GM10248 (cell line): ENCODE results near the gene TMC2.
A peak's percentile ranks its signal among the peaks of the same experiment; 100 is the strongest.

ENCODE experiments used
- CTCF ChIA-PET: fragments of 300-600 bp; sonication (Branson Sonifier 250); formaldehyde crosslinking; extraction: SDS; loops from one replicate; lab custom pipeline; 2021; ENCODE audit warnings: antibody characterized with exemption; lab: Yijun Ruan, JAX
- POLR2A ChIA-PET: fragments of 350-650 bp; sonication (Branson Sonifier 250); formaldehyde crosslinking; extraction: SDS; loops from one replicate; lab custom pipeline; 2020; ENCODE audit warnings: antibody characterized with exemption; lab: Yijun Ruan, JAX
- DNase-seq: peaks from one replicate; pipeline ENCODE4 v3.0.0; 2012; ENCODE audit errors: extremely low spot score
- CTCF ChIP-seq: IDR thresholded peaks from 2 replicates; pipeline ENCODE4 v1.5.1; 2012; ENCODE audit warnings: mild to moderate bottlenecking, low read depth; ENCODE audit errors: extremely low read depth, missing control alignments, control extremely low read depth

Gene TMC2

GRCh38 chr20:2658414-2659354, 122.3 kb downstream of the TMC2 start:
- no peak for DNase-seq
- no peak for TF ChIP-seq CTCF
- POLR2A ChIA-PET, result no interaction called here
- CTCF ChIA-PET, result no interaction called here

GRCh38 chr20:2659547-2659946, 123.2 kb downstream of the TMC2 start:
- no peak for TF ChIP-seq CTCF
- DNase-seq, result no peak
- POLR2A ChIA-PET, result no interaction called here
- CTCF ChIA-PET, result no interaction called here

GRCh38 chr20:2663364-2663886, 127.1 kb downstream of the TMC2 start:
- no peak for TF ChIP-seq CTCF
- ChIA-PET CTCF (interaction anchor here (1.0 to 1.5 kb wide), 4 partner anchors 11 to 141 kb away, joined by 3 to 5 read pairs (median 4); no protein-coding TSS in a partner anchor), POLR2A (interaction anchor here (1.1 to 1.3 kb wide), 3 partner anchors 8 to 193 kb away, joined by 3 to 7 read pairs (median 5); partner anchors contain the start of genes NOP56 and SNRPB)
- no peak for DNase-seq

- POLR2A ChIA-PET, result interaction anchor here (0.7 to 1.3 kb wide), 4 partner anchors 9 to 193 kb away, joined by 3 to 7 read pairs (median 5); partner anchors contain the start of genes NOP56 and SNRPB
- TF ChIP-seq CTCF, result no peak
- DNase-seq, result peak; percentile 93
- CTCF ChIA-PET, result interaction anchor here (0.9 to 1.5 kb wide), 5 partner anchors 8 to 142 kb away, joined by 3 to 5 read pairs (median 3); no protein-coding TSS in a partner anchor
These were observed 127.7 kb downstream of the TMC2 start, which contains the start of gene IDH3B for GRCh38 chr20:2663887-2664719. TSS of gene IDH3B (minus strand) at chr20:2664216. CDS start at chr20:2664188, 28 bp downstream.

GRCh38 chr20:2671977-2672376, 135.6 kb downstream of the TMC2 start:
- POLR2A ChIA-PET, result interaction anchor here (1.6 kb wide), 1 partner anchor 20 kb away, joined by 5 read pairs; the partner anchor contains the start of gene NOP56
- CTCF ChIA-PET, result interaction anchor here (0.9 to 2.1 kb wide), 3 partner anchors 8 to 16 kb away, joined by 3 to 8 read pairs (median 4); partner anchors contain the start of gene IDH3B
- no peak for TF ChIP-seq CTCF
- DNase-seq, result no peak

GRCh38 chr20:2672446-2672845, 136.1 kb downstream of the TMC2 start:
- POLR2A ChIA-PET, result interaction anchor here (1.6 kb wide), 1 partner anchor 20 kb away, joined by 5 read pairs; the partner anchor contains the start of gene NOP56
- no peak for TF ChIP-seq CTCF
- DNase-seq, result no peak
- CTCF ChIA-PET, result interaction anchor here (0.9 to 2.1 kb wide), 3 partner anchors 8 to 26 kb away, joined by 3 to 8 read pairs (median 3); partner anchors contain the start of gene IDH3B
